ENCODE results near the gene KHDC4.

The KHDC4 gene

DNA sequence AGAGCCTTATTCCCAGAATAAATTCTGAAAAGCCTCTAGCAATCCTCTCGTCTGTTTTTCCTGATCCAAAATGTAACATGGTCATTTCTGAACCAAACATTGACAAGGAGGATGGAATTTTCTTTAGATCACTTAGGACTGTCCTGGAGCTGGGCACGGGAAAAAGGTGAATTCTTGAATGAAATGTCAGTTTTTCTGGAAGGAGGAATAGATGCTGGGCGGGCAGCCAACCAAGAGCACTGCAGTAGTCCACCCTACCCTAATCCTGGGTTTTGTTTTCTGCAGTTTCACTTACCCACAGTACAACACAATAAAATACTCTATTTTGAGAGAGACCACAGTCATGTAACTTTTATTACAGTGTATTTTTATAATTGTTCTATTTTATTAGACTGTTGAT lies 44.0 kb downstream of the KHDC4 start:
- no peaks in the 10 kb centered on the region for H3K27me3 Mint-ChIP-seq (ENCODE audit: low read depth)
- no peaks in the 10 kb centered on the region for H3K36me3 Mint-ChIP-seq (ENCODE audit: low read depth)
- TF ChIP-seq CTCF (IDR thresholded peaks at IDR 0.05; ENCODE audit: unreplicated experiment in 3 of 3), result no peak
- H3K4me1 Mint-ChIP-seq, result peaks cover 7% of the 10 kb centered on the region
- peak overlapping the region; percentile 22 to 69 (median 59) for H3K27ac Mint-ChIP-seq
- no peak overlapping the region for H3K4me3 Mint-ChIP-seq
- no peaks in the 10 kb centered on the region for H3K9me3 Mint-ChIP-seq

- no peaks in the 10 kb centered on the region for H3K36me3 Mint-ChIP-seq (ENCODE audit: low read depth)
- H3K27ac Mint-ChIP-seq, result peak overlapping the region; percentile 22 to 69 (median 59)
- TF ChIP-seq CTCF (IDR thresholded peaks at IDR 0.05; ENCODE audit: unreplicated experiment in 3 of 3), result no peak
- no peak overlapping the region for H3K4me3 Mint-ChIP-seq
- no peaks in the 10 kb centered on the region for H3K27me3 Mint-ChIP-seq (ENCODE audit: low read depth)
- no peaks in the 10 kb centered on the region for H3K9me3 Mint-ChIP-seq
- peaks cover 10% of the 10 kb centered on the region for H3K4me1 Mint-ChIP-seq
Measured at GRCh38 chr1:155889566-155889965, 44.6 kb downstream of the KHDC4 start.

DNA sequence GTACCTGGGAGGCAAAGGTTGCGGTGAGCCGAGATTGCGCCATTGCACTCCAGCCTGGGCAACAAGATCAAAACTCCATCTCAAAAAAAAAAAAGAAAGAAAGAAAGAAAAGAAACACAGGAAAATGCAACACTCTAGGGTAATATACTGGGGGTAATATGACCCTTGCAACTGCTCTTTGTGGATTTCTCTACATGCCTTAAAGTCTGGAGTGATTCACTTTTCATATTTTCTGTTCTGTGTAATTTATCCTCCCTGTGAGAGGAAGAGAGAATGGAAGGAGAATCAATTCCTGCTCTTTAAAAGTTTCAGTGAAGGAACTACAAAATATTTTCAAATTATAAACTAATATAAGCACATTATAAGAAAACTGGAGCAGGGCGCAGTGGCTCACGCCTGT lies 45.7 kb downstream of the KHDC4 start:
- H3K4me1 Mint-ChIP-seq, result peaks cover 20% of the 10 kb centered on the region
- H3K36me3 Mint-ChIP-seq (ENCODE audit: low read depth), result no peaks in the 10 kb centered on the region
- H3K27me3 Mint-ChIP-seq (ENCODE audit: low read depth), result no peaks in the 10 kb centered on the region
- H3K4me3 Mint-ChIP-seq, result no peak overlapping the region
- no peak for TF ChIP-seq CTCF (IDR thresholded peaks at IDR 0.05; ENCODE audit: unreplicated experiment in 3 of 3)
- no peaks in the 10 kb centered on the region for H3K9me3 Mint-ChIP-seq
- H3K27ac Mint-ChIP-seq, result peak overlapping the region in 2 of 3 experiments; percentile 15 to 58

DNA sequence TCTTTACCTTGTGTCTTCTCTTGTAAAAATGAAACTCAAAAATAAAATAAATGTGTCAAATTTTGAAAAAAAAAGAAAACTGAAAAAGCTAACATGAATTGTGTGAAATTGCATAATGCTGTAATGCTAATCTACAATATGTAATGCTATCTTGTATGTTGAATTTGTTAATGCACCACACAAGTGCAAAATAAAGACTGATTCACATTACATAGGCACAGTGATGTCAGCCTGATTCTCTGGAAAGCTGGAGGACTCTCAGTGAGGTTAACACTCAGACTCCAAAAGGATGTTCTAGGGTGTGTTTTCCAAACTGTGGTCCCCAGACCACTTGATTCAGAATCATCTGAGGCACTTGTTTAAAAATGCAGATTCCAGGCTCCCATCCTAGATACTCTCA lies 49.2 kb downstream of the KHDC4 start:
- no peak for TF ChIP-seq CTCF (IDR thresholded peaks at IDR 0.05; ENCODE audit: unreplicated experiment in 3 of 3)
- Mint-ChIP-seq H3K36me3 (ENCODE audit: low read depth) (no peaks in the 10 kb centered on the region), H3K27ac (peak overlapping the region; percentile 64 to 88 (median 70)), H3K27me3 (ENCODE audit: low read depth) (no peaks in the 10 kb centered on the region), H3K4me3 (no peak overlapping the region), H3K4me1 (peaks cover 14% of the 10 kb centered on the region), H3K9me3 (no peaks in the 10 kb centered on the region)

GRCh38 chr1:155884031-155884960 lies 49.9 kb downstream of the KHDC4 start:
- H3K27me3 Mint-ChIP-seq (ENCODE audit: low read depth), result no peaks in the 10 kb centered on the region
- H3K27ac Mint-ChIP-seq, result peak overlapping the region; percentile 64 to 88 (median 70)
- H3K4me3 Mint-ChIP-seq, result no peak overlapping the region
- no peak for TF ChIP-seq CTCF (IDR thresholded peaks at IDR 0.05; ENCODE audit: unreplicated experiment in 3 of 3)
- H3K36me3 Mint-ChIP-seq (ENCODE audit: low read depth), result no peaks in the 10 kb centered on the region
- H3K9me3 Mint-ChIP-seq, result no peaks in the 10 kb centered on the region
- peaks cover 14% of the 10 kb centered on the region for H3K4me1 Mint-ChIP-seq

GRCh38 chr1:155882766-155883165 lies 51.4 kb downstream of the KHDC4 start:
- H3K27ac Mint-ChIP-seq, result no peak overlapping the region
- H3K9me3 Mint-ChIP-seq, result no peaks in the 10 kb centered on the region
- H3K27me3 Mint-ChIP-seq (ENCODE audit: low read depth), result no peaks in the 10 kb centered on the region
- H3K4me1 Mint-ChIP-seq, result peaks cover 14% of the 10 kb centered on the region
- H3K4me3 Mint-ChIP-seq, result no peak overlapping the region
- H3K36me3 Mint-ChIP-seq (ENCODE audit: low read depth), result peaks cover 3% of the 10 kb centered on the region
- TF ChIP-seq CTCF (IDR thresholded peaks at IDR 0.05; ENCODE audit: unreplicated experiment in 3 of 3), result no peak

Data from nephron (organoid).